Mesenchymal stem cell (in vitro differentiated cells and primary cell): Measurements from ENCODE around the gene NCK1.
"Not testable (repeated sequence)": the region's sequence is repeated elsewhere in the genome, so short reads cannot be mapped to it uniquely, and the experiment has no call there.

Source experiments
- DNase-seq: peaks from one replicate; pipeline ENCODE4 v3.0.0-alpha.2; 2013
- H2AFZ ChIP-seq: one replicate; pipeline ENCODE4 v1.6.1; 2013; ENCODE audit warnings: low read depth, mild to moderate bottlenecking, control low read depth, inconsistent platforms, low read length, moderate library complexity
- H2AK5ac ChIP-seq: 2 replicates; pipeline ENCODE4 v1.6.1; 2013; ENCODE audit warnings: low read length, moderate library complexity, mild to moderate bottlenecking, inconsistent platforms; ENCODE audit not compliant: severe bottlenecking
- H2BK120ac ChIP-seq: one replicate; pipeline ENCODE4 v1.6.1; 2013; ENCODE audit warnings: low read depth, mild to moderate bottlenecking, inconsistent platforms, low read length, moderate library complexity
- H2BK12ac ChIP-seq, 2 experiments: one replicate each; pipeline ENCODE4 v1.6.1; 2013; ENCODE audit warnings: inconsistent platforms in 2 of 2, low read length in 2 of 2, mild to moderate bottlenecking in 2 of 2, moderate library complexity in 2 of 2, control low read depth in 1 of 2
- H2BK15ac ChIP-seq: one replicate; pipeline ENCODE4 v1.6.1; 2013; ENCODE audit warnings: mild to moderate bottlenecking, low read depth, inconsistent platforms; ENCODE audit not compliant: poor library complexity, severe bottlenecking
- H2BK5ac ChIP-seq: 2 replicates; pipeline ENCODE4 v1.6.1; 2013; ENCODE audit warnings: low read depth, mild to moderate bottlenecking, low read length, control low read depth, inconsistent platforms; ENCODE audit not compliant: poor library complexity, severe bottlenecking
- H3K14ac ChIP-seq, 2 experiments: one replicate each; pipeline ENCODE4 v1.6.1; 2013; ENCODE audit warnings: inconsistent platforms in 2 of 2, low read length in 2 of 2, control low read depth in 1 of 2, mild to moderate bottlenecking in 1 of 2, moderate library complexity in 1 of 2
- H3K18ac ChIP-seq, 2 experiments: one replicate each; pipeline ENCODE4 v1.6.1; 2013; ENCODE audit warnings: inconsistent platforms in 2 of 2, low read length in 2 of 2, control low read depth in 1 of 2, low read depth in 1 of 2, mild to moderate bottlenecking in 1 of 2
- H3K23ac ChIP-seq, 2 experiments: one replicate each; pipeline ENCODE4 v1.6.1; 2013; ENCODE audit warnings: inconsistent platforms in 2 of 2, low read length in 2 of 2, mild to moderate bottlenecking in 2 of 2, moderate library complexity in 2 of 2, control low read depth in 1 of 2
- H3K27ac ChIP-seq: 2 replicates; pipeline ENCODE4 v1.5.1; 2013; ENCODE audit warnings: mild to moderate bottlenecking, moderate library complexity, low read length, control low read depth, inconsistent platforms; ENCODE audit not compliant: poor library complexity, severe bottlenecking
- H3K27me3 ChIP-seq, 2 experiments: 2 replicates each; pipeline versions ENCODE4 v1.6.1 to v1.7.0; 2013; ENCODE audit warnings: low read length in 2 of 2, mild to moderate bottlenecking in 2 of 2, moderate library complexity in 2 of 2, control low read depth in 1 of 2, inconsistent platforms in 1 of 2; ENCODE audit not compliant: control insufficient read depth in 1 of 2, insufficient read depth in 1 of 2
- H3K36me3 ChIP-seq, 2 experiments: 2 replicates each; pipeline versions ENCODE4 v1.6.1 to v1.7.0; 2013; ENCODE audit warnings: low read length in 2 of 2, control low read depth in 1 of 2, inconsistent platforms in 1 of 2, low read depth in 1 of 2, mild to moderate bottlenecking in 1 of 2; ENCODE audit not compliant: insufficient read depth in 2 of 2, control insufficient read depth in 1 of 2
- H3K4ac ChIP-seq, 2 experiments: one replicate each; pipeline ENCODE4 v1.6.1; 2013; ENCODE audit warnings: inconsistent platforms in 2 of 2, low read length in 2 of 2, mild to moderate bottlenecking in 2 of 2, moderate library complexity in 2 of 2, control low read depth in 1 of 2, low read depth in 1 of 2
- H3K4me1 ChIP-seq: 2 replicates; pipeline ENCODE4 v1.6.1; 2013; ENCODE audit warnings: low read depth, low read length, control low read depth; ENCODE audit not compliant: control insufficient read depth, insufficient read depth
- H3K4me2 ChIP-seq: 2 replicates; pipeline ENCODE4 v1.6.1; 2013; ENCODE audit warnings: low read length, mild to moderate bottlenecking, inconsistent platforms; ENCODE audit not compliant: poor library complexity, severe bottlenecking
- H3K4me3 ChIP-seq, 2 experiments: 2 replicates each; pipeline versions ENCODE4 v1.5.1 to v1.7.0; 2013; ENCODE audit warnings: low read length in 2 of 2, mild to moderate bottlenecking in 2 of 2, control low read depth in 1 of 2, low read depth in 1 of 2; ENCODE audit not compliant: insufficient read depth in 1 of 2
- H3K79me1 ChIP-seq: replicated peaks from 2 replicates; pipeline ENCODE4 v1.6.1; 2013; ENCODE audit warnings: mild to moderate bottlenecking, control low read depth, low read length, inconsistent platforms; ENCODE audit not compliant: poor library complexity, severe bottlenecking
- H3K9ac ChIP-seq: 2 replicates; pipeline ENCODE4 v1.7.0; 2013; ENCODE audit warnings: mild to moderate bottlenecking, low read length, moderate library complexity
- H3K9me3 ChIP-seq: 2 replicates; pipeline ENCODE4 v1.7.0; 2013; ENCODE audit warnings: mild to moderate bottlenecking, low read length; ENCODE audit not compliant: control insufficient read depth
- H4K8ac ChIP-seq: one replicate; pipeline ENCODE4 v1.6.1; 2013; ENCODE audit warnings: inconsistent platforms, mild to moderate bottlenecking, low read length, moderate library complexity
- H4K91ac ChIP-seq: one replicate; pipeline ENCODE4 v1.6.1; 2013; ENCODE audit warnings: mild to moderate bottlenecking, low read length, inconsistent platforms
- WGBS: methylation state at CpG from one replicate; pipeline ENCODE4 v1.1.7; 2013; ENCODE audit warnings: mixed read lengths; 5-methylcytosine and 5-hydroxymethylcytosine counted together

NCK1 gene

DNA sequence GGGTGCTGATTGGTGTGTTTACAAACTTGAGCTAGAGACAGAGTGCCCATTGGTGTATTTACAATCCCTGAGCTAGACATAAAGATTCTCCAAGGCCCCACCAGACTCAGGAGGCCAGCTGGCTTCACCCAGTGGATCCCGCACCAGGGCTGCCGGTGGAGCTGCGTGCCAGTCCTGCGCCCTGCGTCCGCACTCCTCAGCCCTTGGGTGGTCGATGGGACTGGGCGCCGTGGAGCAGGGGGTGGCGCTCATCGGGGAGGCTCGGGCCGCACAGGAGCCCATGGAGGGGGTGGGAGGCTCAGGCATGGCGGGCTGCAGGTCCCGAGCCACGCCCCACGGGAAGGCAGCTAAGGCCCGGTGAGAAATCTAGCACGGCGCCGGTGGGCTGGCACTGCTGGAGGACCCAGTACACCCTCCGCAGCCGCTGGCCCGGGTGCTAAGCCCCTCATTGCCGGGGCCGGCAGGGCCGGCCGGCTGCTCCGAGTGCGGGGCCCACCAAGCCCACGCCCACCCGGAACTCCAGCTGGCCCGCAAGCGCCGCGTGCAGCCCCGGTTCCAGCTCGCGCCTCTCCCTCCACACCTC is 125.5 kb downstream of the NCK1 start:
- not testable (repeated sequence) for H3K9me3 ChIP-seq, H3K18ac ChIP-seq, H3K9ac ChIP-seq, H2BK15ac ChIP-seq, H3K4me3 ChIP-seq, H3K27me3 ChIP-seq, H2BK120ac ChIP-seq, H3K36me3 ChIP-seq, H4K91ac ChIP-seq, DNase-seq, H2AFZ ChIP-seq, H2AK5ac ChIP-seq, H2BK5ac ChIP-seq, H4K8ac ChIP-seq, H3K23ac ChIP-seq, H3K79me1 ChIP-seq, H3K4me2 ChIP-seq, H3K14ac ChIP-seq, H3K4ac ChIP-seq, H3K27ac ChIP-seq, H3K4me1 ChIP-seq, H2BK12ac ChIP-seq
- 97% methylated on average over 18 of the region's 39 CpGs for WGBS

DNA sequence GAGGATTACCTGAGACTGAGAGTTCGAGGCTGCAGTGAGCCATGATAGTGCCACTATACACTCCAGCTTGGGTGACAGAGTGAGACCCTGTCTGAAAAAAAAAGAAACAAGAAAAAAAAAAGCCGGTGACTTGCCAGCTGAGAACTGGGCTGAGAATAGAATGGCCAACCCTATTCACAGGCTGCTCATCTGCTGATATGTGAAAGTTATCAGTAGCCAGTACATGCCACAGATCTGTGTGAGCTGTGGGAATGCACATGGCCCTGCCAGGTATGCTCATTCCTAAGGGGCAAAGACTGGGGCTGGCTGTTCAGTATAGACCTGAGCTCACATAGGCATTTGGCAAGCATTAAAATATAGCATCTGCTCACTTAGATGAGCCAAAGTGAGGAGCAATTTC is 126.6 kb downstream of the NCK1 start:
- Histone ChIP-seq H2BK5ac (no peak overlapping the region), H3K27me3 (no peaks in the 10 kb centered on the region), H3K14ac (no peak overlapping the region), H3K9ac (no peak overlapping the region), H3K9me3 (no peaks in the 10 kb centered on the region), H3K4me2 (no peak overlapping the region), H4K91ac (no peak overlapping the region), H3K23ac (peak overlapping the region in 1 of 2 experiments; percentile 36), H3K36me3 (peaks cover 0 to 4% of the 10 kb centered on the region in 2 experiments), H3K4ac (no peak overlapping the region), H3K4me1 (no peaks in the 10 kb centered on the region), H2AFZ (no peak overlapping the region), H3K18ac (no peak overlapping the region), H2BK12ac (no peak overlapping the region), H3K27ac (no peak overlapping the region), H3K79me1 (no peaks in the 10 kb centered on the region), H2AK5ac (no peak overlapping the region), H2BK15ac (no peak overlapping the region), H2BK120ac (no peak overlapping the region), H3K4me3 (no peak overlapping the region), H4K8ac (no peak overlapping the region)
- 99% methylated on average over 2 of the region's 2 CpGs for WGBS
- DNase-seq: no peak

DNA sequence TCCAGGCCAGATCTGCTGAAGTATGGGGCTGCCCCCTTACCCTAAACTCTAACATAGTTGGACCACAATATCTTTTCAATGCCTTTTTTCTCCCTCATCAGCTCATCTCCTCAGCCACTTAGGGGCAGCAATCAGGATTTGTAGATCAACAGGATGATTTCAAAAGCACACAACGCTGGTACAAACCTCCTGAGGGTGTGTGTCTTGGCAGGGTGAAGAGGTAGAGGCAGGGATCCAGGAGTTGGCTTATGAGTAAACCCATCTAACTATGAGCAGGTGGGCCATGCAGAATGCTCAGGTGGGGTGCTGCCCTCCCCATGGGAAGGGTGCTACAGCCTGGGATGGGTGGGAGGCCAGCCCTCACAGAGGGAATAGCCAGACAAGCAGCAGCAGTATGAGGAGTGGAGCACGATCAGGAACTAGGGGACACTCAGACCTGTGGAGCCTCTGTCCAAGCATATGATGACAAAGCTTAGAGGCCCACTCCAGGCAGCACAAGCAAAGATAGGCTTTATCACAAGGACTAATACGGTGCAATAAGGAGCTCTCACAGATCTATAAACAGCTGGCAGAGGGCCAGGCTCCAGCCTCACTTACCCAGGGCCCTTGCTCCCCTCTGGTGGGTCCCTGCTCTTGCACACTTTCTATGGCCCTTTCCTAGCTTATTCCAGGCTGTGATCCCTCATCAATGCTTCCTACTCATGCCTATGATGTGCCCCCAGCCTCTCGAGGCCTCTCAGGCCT is 127.9 kb downstream of the NCK1 start:
- no peak overlapping the region for H3K4me2 ChIP-seq
- H3K27ac ChIP-seq: no peak overlapping the region
- H3K9ac ChIP-seq: no peak overlapping the region
- no peak overlapping the region for H2AFZ ChIP-seq
- H2BK120ac ChIP-seq: no peak overlapping the region
- no peak overlapping the region for H3K18ac ChIP-seq
- H3K79me1 ChIP-seq: no peaks in the 10 kb centered on the region
- peak overlapping the region in 1 of 2 experiments; percentile 6 for H3K14ac ChIP-seq
- DNase-seq: no peak
- no peak overlapping the region for H2BK5ac ChIP-seq
- H4K8ac ChIP-seq: no peak overlapping the region
- H2BK12ac ChIP-seq: no peak overlapping the region
- peak overlapping the region; percentile 7 for H4K91ac ChIP-seq
- H3K4me1 ChIP-seq: no peaks in the 10 kb centered on the region
- H3K9me3 ChIP-seq: no peaks in the 10 kb centered on the region
- H2BK15ac ChIP-seq: no peak overlapping the region
- H3K4ac ChIP-seq: no peak overlapping the region
- H2AK5ac ChIP-seq: no peak overlapping the region
- H3K4me3 ChIP-seq: no peak overlapping the region
- peaks cover 0 to 4% of the 10 kb centered on the region in 2 experiments for H3K36me3 ChIP-seq
- no peak overlapping the region for H3K23ac ChIP-seq
- H3K27me3 ChIP-seq: no peaks in the 10 kb centered on the region
- 93% methylated on average over 4 of the region's 4 CpGs for WGBS

DNA sequence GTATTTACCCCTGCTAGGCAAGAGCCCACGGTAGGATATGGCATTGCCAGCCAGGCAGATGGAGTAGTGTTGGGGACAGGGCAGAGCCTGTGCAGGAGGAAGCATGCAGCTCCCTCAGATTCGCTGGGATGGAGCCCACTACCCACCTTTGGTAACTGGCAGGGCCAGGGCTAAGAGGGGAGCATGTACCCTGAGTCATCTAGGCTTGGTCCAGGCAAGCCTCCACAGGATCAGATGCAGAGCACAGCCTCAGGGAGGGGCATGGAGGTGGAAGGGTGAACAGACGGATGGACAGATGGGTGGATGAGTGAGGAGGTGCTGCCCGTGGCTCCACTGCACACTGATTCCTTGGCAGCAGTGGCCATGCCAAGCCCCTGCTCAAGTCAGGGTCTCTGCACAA is 128.8 kb downstream of the NCK1 start:
- DNase-seq: no peak
- H2BK120ac ChIP-seq: no peak overlapping the region
- H4K91ac ChIP-seq: peak overlapping the region; percentile 61
- no peak overlapping the region for H3K4ac ChIP-seq
- H3K23ac ChIP-seq: no peak overlapping the region
- no peaks in the 10 kb centered on the region for H3K4me1 ChIP-seq
- H2BK15ac ChIP-seq: no peak overlapping the region
- no peak overlapping the region for H3K9ac ChIP-seq
- H3K36me3 ChIP-seq: peaks cover 0 to 4% of the 10 kb centered on the region in 2 experiments
- no peaks in the 10 kb centered on the region for H3K27me3 ChIP-seq
- no peak overlapping the region for H3K27ac ChIP-seq
- no peak overlapping the region for H2BK5ac ChIP-seq
- no peak overlapping the region for H3K14ac ChIP-seq
- H2AFZ ChIP-seq: no peak overlapping the region
- no peak overlapping the region for H3K4me3 ChIP-seq
- no peak overlapping the region for H3K4me2 ChIP-seq
- no peak overlapping the region for H3K18ac ChIP-seq
- H2BK12ac ChIP-seq: no peak overlapping the region
- H3K9me3 ChIP-seq: no peaks in the 10 kb centered on the region
- H2AK5ac ChIP-seq: no peak overlapping the region
- no peaks in the 10 kb centered on the region for H3K79me1 ChIP-seq
- no peak overlapping the region for H4K8ac ChIP-seq
- WGBS: 91% methylated on average over 4 of the region's 4 CpGs
